ENCODE results near the gene GBX1.

Gene GBX1

GRCh38 chr7:151167197-151167961 is at the start of gene GBX1:
TSS of gene GBX1 (minus strand) at chr7:151167694. CDS start at chr7:151167548, 146 bp downstream.
- DNase-seq, result no peak

- DNase-seq, result no peak
Observed at GRCh38 chr7:151215396-151215795, 47.9 kb upstream of the GBX1 start.

- DNase-seq, result no peak
Observed at GRCh38 chr7:151213826-151214225, 46.3 kb upstream of the GBX1 start.

- DNase-seq, result no peak
Observed at GRCh38 chr7:151212626-151213025, 45.1 kb upstream of the GBX1 start.

GRCh38 chr7:151211155-151211772 is 43.8 kb upstream of the GBX1 start:
- no peak for DNase-seq

GRCh38 chr7:151210087-151210854 is 42.8 kb upstream of the GBX1 start, which contains the start of gene H2BK1:
TSS of gene H2BK1 (minus strand) at chr7:151210488. CDS start at chr7:151210318, 170 bp downstream.
- no peak for DNase-seq

- DNase-seq, result no peak
Observed at GRCh38 chr7:151209588-151209987, 42.1 kb upstream of the GBX1 start.

- no peak for DNase-seq
Observed at GRCh38 chr7:151208253-151208862, 40.9 kb upstream of the GBX1 start.

GRCh38 chr7:151207804-151208203 is 40.3 kb upstream of the GBX1 start:
- DNase-seq, result no peak

GRCh38 chr7:151207315-151207714 is 39.8 kb upstream of the GBX1 start:
- no peak for DNase-seq

GRCh38 chr7:151206914-151207313 is 39.4 kb upstream of the GBX1 start:
- DNase-seq, result no peak

- DNase-seq, result no peak
Observed at GRCh38 chr7:151205730-151206129, 38.2 kb upstream of the GBX1 start.

GRCh38 chr7:151204383-151205032 is 37.0 kb upstream of the GBX1 start:
- DNase-seq, result no peak

GRCh38 chr7:151202836-151203235 is 35.3 kb upstream of the GBX1 start:
- no peak for DNase-seq

- no peak for DNase-seq
Observed at GRCh38 chr7:151201751-151202150, 34.3 kb upstream of the GBX1 start.

GRCh38 chr7:151201344-151201743 is 33.9 kb upstream of the GBX1 start:
- no peak for DNase-seq

- DNase-seq, result peak; percentile 36
Observed at GRCh38 chr7:151198945-151199848, 31.7 kb upstream of the GBX1 start.

- no peak for DNase-seq
Observed at GRCh38 chr7:151197932-151198331, 30.4 kb upstream of the GBX1 start.

- no peak for DNase-seq
Observed at GRCh38 chr7:151195616-151196450, 28.3 kb upstream of the GBX1 start.

- DNase-seq, result no peak
Observed at GRCh38 chr7:151194188-151194587, 26.7 kb upstream of the GBX1 start.
